HG02759 (cell line): Measurements from ENCODE around the gene DRD3.

Experiments used
- ATAC-seq: cut with Tn5 transposase; IDR thresholded peaks from one replicate; pipeline ENCODE4 v1.9.1; 2021; ENCODE audit warnings: mild to moderate bottlenecking, moderate library complexity; ENCODE audit not compliant: unreplicated experiment

Gene DRD3

GRCh38 chr3:114080201-114080600 is 98.7 kb downstream of the DRD3 start:
- ATAC-seq = no peak

GRCh38 chr3:114079761-114080160 is 99.1 kb downstream of the DRD3 start:
- ATAC-seq = no peak

GRCh38 chr3:114078126-114078525 is 100.7 kb downstream of the DRD3 start:
- no peak for ATAC-seq
